AG09319 (cell line): ENCODE data around the gene SH2D3A.
"Not testable (repeated sequence)": the region's sequence is repeated elsewhere in the genome, so short reads cannot be mapped to it uniquely, and the experiment has no call there.

ENCODE experiments used
- DNase-seq: peaks from one replicate; pipeline ENCODE4 v3.0.0-alpha.2; 2010; ENCODE audit warnings: low read depth; ENCODE audit errors: extremely low read depth
- CTCF ChIP-seq: IDR thresholded peaks from 2 replicates; pipeline ENCODE4 v1.5.1; 2011; ENCODE audit warnings: low read depth, mild to moderate bottlenecking, inconsistent platforms, low read length, moderate library complexity

Gene SH2D3A

GRCh38 chr19:6807291-6807690, 40.1 kb upstream of the SH2D3A start:
- TF ChIP-seq CTCF: no peak
- DNase-seq: no peak

- no peak for DNase-seq
- TF ChIP-seq CTCF: no peak
Observed at GRCh38 chr19:6806488-6806887, 39.3 kb upstream of the SH2D3A start.

- no peak for TF ChIP-seq CTCF
- DNase-seq: no peak
Observed at GRCh38 chr19:6803036-6803404, 35.8 kb upstream of the SH2D3A start.

GRCh38 chr19:6802336-6803035, 35.3 kb upstream of the SH2D3A start:
- DNase-seq: no peak
- TF ChIP-seq CTCF: no peak

- no peak for DNase-seq
- no peak for TF ChIP-seq CTCF
Observed at GRCh38 chr19:6801485-6802086, 34.4 kb upstream of the SH2D3A start.

- TF ChIP-seq CTCF: no peak
- DNase-seq: no peak
Observed at GRCh38 chr19:6800991-6801484, 33.8 kb upstream of the SH2D3A start.

GRCh38 chr19:6800160-6800790, 33.0 kb upstream of the SH2D3A start:
- DNase-seq: not testable (repeated sequence)
